ENCODE measurements around the gene SMIM44.

DNA sequence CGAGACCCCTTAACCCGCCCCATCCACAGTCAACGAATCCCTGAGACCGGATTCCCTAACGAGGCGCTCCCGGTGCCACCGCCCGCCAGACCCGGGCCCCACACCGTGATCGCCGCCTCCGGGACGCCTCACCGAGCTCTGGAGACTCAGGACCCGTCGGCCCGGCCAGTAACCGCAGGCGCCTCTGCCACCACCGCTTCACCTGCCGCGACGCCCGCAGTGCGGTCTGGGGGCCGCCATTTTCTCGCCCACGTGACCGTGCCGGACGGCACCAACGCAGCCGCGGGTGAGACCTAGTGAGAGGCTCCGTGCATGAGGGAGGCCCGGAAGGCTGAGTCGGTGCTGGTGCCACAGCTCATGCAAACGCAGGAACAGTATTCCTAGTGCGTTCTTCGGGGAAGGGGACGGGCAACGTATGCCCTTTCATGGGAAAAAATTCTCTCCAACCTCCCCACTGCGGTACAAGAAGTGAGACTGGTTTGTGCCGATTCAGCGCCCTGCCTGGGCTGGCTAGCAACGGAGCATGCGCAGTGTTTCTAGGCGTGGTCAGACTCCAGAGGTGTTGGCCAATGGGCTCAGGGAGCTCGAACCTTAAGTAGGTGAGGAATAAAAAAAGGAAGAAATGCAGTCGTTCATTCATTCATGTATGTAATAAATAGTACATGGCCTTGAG is 17.3 kb upstream of the SMIM44 start, which contains the start of gene DOHH:
- TF ChIP-seq, protein P1, sequence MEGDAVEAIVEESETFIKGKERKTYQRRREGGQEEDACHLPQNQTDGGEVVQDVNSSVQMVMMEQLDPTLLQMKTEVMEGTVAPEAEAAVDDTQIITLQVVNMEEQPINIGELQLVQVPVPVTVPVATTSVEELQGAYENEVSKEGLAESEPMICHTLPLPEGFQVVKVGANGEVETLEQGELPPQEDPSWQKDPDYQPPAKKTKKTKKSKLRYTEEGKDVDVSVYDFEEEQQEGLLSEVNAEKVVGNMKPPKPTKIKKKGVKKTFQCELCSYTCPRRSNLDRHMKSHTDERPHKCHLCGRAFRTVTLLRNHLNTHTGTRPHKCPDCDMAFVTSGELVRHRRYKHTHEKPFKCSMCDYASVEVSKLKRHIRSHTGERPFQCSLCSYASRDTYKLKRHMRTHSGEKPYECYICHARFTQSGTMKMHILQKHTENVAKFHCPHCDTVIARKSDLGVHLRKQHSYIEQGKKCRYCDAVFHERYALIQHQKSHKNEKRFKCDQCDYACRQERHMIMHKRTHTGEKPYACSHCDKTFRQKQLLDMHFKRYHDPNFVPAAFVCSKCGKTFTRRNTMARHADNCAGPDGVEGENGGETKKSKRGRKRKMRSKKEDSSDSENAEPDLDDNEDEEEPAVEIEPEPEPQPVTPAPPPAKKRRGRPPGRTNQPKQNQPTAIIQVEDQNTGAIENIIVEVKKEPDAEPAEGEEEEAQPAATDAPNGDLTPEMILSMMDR (optimal IDR thresholded peaks at IDR 0.05 in 1 of 3, IDR thresholded peaks at IDR 0.05 in 1 of 3, conservative IDR thresholded peaks at IDR 0.05 in 1 of 3; ENCODE audit: extremely low read depth in 1 of 3, insufficient read depth in 2 of 3, low read length in 3 of 3): no peak
- TF ChIP-seq EZH2 (IDR thresholded peaks at IDR 0.05; ENCODE audit: low read length): no peak
